MV-4-11 (cell line): ENCODE results near the gene EPHA6.

Source experiments
- DNase-seq: peaks from one replicate; lab custom pipeline; 2025; lab: John Stamatoyannopoulos, UW

Gene EPHA6

DNA sequence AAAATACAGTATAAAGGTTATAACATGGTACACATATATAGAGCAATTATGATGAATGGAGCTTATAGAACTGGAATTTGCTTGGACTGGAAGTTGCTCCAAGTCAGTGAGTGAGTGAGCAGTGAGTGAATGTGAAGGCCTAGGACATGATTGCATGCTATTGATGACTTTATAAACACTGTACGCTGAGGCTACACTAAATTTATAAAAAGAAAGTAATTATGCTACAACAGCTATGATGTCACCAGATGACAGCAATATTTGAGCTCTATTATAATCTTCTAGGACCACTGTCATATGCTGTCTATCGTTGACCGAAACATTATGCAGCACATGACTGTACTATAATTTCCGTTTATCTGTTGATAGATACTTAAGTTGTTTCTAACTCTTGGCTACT lies 463.3 kb downstream of the EPHA6 start:
- DNase-seq, result no peak

DNA sequence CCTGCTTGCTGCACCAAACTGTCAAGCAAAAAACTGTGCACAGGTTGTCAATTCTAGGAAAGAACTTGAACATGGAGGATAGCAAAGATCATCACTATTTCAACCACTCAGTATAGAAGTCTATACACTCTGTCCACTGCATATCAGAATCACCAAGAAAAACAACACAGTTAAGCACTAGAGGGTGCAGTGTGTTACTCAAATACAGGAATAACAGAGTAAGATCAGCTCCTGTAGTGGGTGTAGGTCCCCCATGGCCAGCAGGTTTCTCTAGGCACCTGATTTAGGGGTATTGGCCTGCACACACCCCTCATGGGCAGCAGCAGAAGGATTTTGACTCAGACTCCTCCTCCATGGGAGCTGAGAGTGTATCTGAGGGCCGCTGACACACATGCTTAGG lies 464.1 kb downstream of the EPHA6 start:
- DNase-seq, result no peak

DNA sequence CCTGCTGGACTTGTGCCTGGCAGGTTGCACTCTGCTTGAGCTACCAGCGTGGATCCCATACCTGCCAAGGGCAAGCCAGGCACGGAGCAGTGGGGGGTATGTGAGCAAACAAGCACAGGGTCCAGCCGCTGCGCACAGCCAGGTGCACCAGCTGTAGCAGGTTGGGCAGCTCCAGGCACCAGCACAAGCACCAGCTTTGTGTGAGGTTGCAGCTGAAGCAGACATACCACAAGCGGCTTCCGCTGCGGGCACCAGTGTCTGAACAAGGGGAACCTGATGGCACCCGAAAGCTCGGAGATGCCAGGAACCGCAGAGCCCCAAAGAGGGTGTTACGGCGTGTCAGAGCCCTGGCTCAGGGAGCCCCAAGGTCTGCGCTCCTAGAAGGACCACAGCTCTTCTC lies 477.5 kb downstream of the EPHA6 start:
- no peak for DNase-seq

DNA sequence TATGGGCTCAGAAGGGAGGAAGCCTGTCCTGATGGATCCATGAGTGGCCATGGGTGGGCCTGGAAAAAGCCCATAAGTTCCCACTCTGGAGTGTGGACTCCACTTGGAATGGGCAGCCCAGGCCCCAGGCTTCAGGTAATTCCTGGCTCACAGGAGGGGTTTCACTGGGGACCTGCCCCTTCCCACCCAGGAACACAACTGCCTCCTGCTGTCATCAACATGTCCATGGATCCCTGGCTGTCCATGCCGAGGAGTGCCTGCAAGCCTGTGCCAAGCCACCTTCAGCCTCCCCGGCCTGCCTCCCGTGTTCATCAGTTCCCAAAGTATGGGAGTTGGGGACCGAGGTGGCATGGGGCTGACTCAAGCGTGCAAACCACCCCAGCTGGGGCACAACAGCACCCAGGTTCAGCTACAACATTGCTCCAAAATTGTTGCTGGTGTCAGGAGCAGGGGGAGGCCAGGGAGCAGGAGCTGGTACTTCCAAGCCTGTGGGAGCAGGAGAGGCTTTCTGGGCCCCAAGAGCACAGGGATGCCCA lies 479.3 kb downstream of the EPHA6 start:
- no peak for DNase-seq

DNA sequence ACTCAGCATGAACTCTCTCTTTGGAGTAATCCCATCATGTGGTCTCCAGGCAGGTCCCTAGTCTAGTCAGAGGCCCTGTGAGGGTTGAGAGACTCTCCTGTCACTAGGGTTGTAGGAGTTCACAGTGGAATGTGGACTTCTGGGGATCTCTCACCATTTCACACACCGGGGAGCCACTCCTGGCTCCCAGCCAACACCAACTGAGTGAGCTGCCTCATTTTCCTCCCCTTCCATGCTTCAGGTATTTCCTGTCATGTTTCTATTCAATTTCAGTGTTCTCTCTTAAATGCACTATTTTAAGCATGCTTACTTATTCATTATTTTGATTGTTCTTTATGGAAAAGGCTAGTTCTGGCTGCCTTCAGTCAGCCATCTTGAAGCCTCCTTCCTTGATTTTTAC lies 482.6 kb downstream of the EPHA6 start:
- no peak for DNase-seq

DNA sequence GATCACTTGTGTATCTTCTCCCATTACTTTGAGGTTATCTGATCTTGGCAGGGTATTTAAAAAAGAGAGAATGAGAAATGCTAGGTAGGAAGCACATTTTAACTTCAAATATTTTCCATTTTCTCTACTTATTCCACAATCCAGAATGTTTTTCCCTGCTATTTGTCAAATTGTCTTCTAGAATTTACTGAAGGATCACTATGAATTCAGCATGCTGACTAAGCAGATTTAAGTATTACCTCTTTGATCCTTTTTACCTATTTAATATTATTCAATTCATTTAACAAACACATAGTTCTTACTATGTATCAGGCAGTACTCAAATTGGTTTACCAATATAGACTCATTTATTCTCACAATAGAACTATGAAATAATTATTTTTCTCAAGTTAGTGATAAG lies 486.7 kb downstream of the EPHA6 start:
- no peak for DNase-seq

DNA sequence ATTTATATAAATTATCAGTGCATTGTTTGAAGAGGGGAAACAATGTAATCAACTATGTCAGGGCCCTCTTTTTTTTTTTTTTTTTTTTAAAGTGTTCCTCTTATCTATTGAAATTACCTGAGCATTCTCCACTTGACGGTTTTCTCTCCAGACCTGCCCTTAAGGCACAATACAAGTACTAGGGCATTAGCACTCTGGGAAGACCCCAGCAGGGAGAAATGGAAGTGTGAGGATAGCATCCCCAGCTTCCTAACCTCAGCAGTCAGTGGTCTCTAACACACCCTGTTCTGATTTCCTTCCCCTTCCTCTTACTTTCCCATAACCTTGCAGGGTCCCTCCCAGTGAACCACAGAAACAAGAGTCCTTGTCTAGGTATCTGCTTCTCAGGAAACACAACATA lies 491.8 kb downstream of the EPHA6 start:
- no peak for DNase-seq

DNA sequence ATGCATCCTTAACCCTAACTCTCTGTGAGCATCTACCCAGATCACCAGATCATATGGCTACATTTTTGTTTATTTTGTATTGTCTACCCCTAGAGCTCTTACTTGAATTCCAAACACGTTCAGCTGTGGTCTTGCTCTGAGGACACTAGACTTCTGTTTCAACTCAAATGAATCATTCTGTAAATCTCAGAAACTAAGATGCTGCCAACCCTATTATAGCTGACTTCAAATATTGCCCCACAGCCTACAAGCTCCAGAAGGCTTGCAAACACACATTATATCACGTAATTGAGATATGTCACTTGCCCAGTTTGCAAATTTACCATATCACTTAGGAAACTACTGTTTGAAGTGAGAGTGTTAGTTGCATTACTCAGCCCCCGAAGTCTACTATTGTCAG lies 524.0 kb downstream of the EPHA6 start:
- DNase-seq, result no peak

DNA sequence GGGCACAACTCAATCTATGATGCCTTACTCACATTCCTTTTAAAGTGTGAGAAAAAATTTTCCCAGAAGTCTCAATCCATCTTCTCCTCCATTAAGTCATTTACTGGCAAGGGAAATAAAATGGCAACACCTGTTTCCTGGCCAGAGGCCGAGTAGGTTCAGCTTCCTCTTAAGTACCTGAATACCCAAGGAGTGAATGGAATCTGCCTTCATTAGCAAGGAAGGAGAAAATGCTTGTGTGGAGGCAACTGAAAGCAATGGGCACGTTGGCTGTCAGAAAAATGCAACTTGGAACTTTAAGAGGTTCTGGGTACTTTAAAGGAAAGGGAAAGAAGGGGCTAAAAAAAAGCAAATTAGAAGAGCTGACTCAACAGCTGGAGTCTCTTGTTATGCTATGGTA lies 526.5 kb downstream of the EPHA6 start:
- DNase-seq, result no peak

DNA sequence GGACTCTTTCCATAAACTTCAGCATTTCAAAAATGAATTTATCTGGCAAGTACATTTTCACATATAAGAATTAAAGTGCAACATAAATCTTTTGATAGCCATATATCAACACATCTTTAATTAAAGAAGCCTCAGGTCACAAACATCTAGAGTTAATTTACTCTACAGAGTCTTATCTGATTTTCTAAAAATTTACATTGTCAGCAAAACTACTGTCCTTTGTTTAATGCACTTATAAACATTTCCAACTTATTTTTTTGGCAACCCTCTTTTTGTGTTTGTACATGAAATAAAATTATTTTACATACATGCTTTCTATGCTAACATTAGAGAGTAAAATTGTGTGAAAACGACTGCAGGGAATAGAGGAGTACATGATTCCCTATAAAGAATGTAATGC lies 533.4 kb downstream of the EPHA6 start:
- DNase-seq, result no peak

DNA sequence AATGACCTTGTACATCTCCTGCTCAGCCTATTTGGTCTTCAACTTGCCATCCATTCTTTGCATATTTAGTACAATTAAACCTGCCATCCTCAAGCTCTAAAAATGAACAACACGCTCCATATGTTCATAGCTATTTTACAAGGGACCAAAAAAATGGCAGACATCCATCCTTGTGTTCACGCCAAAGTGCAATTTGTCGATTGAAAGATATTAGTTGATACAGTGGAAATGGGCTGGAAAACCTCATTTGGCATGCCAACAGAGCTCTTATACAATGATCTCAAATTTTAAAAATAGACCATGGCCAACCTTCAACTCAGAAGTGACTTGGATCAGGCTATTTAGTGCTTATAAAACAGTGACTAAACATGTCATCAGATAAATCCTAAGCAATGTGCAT lies 536.6 kb downstream of the EPHA6 start:
- DNase-seq, result no peak

DNA sequence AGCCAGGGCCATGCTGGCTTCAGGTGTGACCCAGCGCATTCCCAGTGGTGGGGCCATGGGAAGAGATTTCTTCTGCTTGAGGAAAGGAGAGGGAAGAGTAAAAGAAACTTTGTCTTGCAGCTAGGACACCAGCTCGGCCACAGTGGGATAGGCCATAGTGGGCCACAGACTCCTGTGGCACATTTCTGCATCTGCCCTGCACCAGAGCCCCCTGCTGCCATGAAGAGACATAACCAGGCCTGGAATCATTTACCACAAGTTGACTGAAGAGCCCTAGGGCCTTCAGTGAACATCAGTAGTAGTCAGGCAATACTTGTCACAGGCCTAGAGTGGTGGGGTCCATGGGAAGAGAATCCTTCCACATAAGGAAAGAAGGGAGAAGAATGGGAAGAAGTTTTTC lies 538.8 kb downstream of the EPHA6 start:
- DNase-seq, result no peak

DNA sequence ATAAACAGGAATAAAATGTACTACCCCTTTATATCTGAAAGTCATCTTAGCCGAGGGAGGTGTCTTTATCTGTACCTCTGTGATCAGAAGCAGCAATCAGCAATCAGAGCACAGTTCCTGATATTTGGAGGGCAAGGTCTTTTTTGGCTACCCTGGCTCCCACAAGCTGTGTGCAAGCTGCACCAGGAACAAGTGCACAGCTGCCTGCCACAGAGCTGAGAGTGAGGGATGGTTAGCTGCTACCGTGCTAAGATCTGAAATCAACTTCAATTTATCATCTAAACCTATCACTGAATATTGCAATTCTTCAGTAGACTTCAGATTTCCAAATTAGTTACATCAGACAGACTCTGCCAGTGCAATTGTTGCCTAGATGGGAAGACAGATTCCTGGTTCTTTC lies 545.6 kb downstream of the EPHA6 start:
- no peak for DNase-seq

DNA sequence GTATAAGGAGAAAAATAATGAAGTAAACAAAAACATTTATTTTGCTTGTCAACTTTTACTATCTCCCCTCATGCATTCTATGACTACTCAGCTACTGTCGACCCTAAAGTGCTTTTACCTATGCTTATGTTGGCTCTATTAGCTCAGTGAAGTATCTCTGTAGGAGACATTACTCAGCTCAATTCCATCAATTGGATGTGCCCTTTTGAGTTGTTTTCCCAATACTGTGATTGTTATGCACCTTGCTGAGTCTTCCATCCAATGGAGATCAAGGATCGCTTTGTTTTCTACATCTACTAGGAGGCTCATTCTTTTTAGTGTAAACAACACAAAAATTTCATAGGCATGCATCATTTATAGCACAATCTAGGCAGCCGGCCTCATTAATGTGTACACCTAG lies 546.4 kb downstream of the EPHA6 start:
- DNase-seq, result no peak

DNA sequence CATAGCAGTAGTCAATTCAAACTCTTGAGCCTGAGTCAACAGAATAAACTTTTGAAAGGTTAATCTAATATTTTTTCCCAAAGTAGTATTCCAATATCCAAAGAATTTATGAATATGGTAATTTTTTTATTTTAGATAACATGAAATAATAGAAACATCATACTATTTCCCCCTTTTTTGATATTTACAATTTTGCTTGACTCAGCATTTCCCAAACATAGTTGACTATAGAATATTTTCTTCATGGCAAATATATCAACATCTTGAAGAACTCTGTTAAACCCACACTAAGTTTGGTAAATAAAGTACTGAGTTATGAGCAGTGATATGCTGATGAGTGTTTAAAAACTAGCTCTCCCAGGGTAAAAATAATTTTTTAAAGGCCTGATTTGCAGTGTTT lies 570.2 kb downstream of the EPHA6 start:
- no peak for DNase-seq

DNA sequence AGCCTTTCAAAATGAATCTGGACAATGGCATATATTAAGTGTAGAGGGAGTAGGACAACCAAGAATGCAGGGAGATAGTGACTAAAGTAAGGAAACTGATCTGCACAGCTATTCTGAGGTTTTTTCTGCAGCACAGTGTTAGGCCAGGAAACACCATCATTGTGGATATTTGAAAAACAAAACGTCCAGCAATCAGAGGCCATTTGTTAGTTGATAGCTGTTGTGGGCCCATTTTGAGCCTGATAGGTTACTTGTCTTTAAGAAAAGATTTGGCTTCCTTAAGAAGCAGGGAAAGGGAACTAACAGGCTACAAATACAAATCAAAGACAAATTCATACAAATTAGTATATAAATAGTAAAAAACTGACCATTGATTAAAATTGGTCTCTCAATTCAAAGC lies 574.4 kb downstream of the EPHA6 start:
- no peak for DNase-seq

DNA sequence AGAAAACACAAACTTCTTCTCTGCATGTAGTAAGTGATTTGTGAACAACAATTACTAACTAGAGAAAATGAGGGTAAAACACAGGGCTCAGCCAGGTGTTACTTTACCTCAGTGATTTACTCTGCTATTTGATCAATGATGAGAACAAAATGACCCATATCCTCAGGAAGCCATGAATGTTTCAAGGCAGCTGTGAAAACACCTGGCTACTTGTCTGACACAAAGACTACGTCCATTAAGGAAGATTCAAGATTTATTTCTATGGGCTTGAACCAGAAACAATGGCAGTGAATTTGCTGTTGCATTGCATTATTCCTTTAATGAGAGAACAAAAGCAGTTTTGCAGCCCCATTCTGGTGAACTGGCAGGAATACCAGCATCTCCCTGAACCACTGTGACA lies 575.5 kb downstream of the EPHA6 start:
- DNase-seq, result no peak

DNA sequence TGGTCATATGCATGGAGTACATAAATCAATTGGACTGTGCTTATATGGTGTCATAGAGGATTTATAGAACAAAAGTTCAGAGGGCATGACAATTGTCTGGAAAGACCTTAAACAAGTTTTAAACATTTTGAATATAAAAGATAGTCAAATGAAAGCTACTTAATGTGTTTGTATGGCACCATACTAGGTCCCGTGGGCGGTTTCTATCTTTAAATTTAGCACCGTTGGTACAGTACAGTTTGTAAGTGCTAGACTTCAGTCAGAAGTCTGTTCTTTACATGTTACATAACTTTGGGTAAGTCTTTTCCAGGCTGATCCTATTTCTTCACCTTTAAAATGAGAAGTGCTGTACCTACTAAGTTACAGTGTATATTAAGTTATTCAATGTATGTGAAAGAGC lies 576.8 kb downstream of the EPHA6 start:
- DNase-seq, result no peak

DNA sequence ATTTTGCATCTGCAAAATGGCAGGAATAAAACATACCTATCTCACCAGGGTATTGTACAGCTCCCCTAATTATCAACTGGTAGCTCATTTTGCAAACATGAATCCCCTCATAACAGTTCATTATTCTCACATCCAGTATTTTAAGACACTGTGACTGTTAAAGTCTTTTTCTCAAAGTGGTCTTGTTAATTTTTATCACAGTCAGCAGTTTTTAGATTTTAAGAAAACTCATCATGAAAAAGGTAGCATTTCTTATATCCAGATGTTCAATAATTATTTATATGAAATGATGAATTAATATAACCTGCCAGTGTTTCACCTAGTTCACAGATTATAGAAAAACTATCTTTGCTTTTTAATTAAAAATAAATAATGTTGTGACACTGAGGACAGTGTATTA lies 595.2 kb downstream of the EPHA6 start:
- no peak for DNase-seq

DNA sequence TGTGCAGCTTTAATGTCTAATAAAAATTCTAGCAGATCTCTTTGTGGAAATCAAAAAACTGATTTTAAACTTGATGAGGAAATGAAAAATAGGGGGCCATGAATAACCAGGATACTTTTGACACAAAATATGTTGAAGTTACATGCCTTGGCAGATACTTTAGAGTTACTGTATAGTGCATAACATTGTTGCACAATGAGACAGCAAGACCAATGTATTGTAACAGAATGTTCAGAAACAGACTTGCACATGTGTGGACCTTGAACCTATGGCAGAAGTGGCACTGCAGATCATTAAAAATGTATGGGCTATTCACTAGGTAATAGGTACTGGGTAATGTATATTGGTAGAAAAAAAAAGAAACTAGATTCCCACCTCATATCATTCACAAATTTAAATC lies 607.2 kb downstream of the EPHA6 start:
- DNase-seq, result no peak

DNA sequence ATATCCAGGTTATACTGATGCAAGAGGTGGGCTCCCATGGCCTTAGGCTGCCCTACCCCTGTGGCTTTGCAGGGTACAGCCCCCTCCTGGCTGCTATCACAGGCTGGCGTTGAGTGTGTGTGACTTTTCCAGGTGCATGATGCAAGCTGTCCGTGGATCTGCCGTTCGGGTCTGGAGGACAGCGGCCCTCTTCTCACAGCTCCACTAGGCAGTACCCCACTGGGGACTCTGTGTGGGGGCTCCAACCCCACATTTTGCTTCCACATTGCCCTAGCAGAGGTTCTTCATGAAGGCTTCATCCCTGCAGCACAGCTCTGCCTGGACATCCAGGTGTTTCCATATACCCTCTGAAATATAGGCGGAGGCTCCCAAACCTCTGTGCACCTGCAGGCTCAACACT lies 610.6 kb downstream of the EPHA6 start:
- no peak for DNase-seq

DNA sequence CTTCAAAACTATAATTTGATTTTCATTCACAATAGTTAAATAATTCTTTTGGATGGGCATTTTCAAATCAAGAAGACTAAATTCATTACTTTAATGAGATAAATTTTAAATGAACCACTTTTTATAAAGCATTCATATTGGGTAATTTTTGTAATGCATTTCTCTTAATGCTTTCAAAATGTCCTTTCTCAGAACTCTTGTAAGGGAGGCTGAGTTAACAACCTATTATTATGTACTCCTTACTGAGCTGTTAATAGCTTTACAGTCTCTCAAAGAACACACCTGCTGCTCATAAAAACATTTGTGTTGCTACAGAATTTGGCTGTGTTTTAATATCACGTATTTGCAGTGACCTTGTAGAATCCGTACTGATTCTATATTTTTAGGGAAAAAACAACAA lies 616.2 kb downstream of the EPHA6 start:
- DNase-seq, result no peak

DNA sequence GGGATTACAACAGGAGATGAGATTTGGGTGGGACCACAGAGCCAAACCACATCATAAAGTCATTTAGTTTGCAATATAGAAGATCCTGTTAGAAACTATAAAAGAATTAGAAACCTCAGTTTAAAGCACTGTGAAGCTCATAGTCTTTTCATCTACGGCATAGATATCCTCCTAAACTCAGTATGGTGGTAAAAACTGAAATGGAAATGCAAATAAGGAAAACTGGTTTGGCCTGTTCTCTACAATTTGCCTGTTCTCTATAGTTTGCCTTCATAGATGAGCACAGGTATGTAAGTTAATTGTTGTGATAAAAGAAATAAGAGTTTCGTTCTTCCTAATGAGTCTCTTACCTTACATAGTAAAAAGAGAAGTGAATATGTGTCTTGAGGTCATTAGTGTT lies 618.5 kb downstream of the EPHA6 start:
- DNase-seq, result no peak

DNA sequence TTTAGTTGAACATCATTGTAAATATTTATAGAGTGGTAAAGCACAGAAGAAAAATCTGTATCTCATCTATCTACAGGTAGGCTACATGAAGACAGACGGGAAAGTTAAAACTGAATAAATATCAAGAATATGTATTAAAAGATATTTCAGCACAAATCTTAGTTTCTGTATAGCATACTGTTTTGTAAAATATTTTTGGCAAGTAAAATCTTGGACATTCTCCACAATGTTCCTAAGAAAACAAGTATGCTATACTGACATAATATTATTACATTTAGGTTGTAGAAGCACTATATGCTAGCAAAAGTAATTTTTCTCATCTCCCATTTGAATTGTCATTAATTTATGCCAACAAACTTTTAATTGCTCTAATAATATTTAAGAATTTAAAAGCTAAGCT lies 623.7 kb downstream of the EPHA6 start:
- DNase-seq, result no peak

DNA sequence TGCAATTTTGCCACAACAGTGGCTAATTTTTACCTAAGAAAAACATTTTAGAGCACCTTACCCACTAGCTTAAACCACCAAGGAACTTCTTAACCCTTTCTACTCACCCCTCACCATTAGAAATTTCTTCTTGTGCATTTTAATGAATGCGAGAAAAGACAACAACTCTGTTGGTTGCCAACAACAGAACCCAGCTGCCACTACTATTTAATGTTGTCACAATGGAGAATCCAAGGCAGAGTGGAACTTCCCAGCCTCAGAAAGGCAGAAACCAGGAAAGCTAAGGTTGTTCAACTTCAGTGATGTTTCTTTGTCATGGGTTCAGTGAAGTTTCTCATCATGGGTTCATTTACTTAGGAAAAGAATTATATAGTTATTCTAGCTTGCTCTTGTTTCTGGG lies 625.0 kb downstream of the EPHA6 start:
- DNase-seq, result no peak
